SHP77 (cell line): ENCODE data around the gene EYA2.

Experiments
- DNase-seq, 2 experiments: peaks; one replicate each; lab custom pipeline; 2025; lab: John Stamatoyannopoulos, UW

EYA2 gene

GRCh38 chr20:47007826-47008655 is 113.4 kb downstream of the EYA2 start:
- no peak for DNase-seq

GRCh38 chr20:47008842-47009518 is 114.3 kb downstream of the EYA2 start:
- peak; percentile 86 to 89 for DNase-seq

GRCh38 chr20:47009784-47010183 is 115.1 kb downstream of the EYA2 start:
- no peak for DNase-seq

DNA sequence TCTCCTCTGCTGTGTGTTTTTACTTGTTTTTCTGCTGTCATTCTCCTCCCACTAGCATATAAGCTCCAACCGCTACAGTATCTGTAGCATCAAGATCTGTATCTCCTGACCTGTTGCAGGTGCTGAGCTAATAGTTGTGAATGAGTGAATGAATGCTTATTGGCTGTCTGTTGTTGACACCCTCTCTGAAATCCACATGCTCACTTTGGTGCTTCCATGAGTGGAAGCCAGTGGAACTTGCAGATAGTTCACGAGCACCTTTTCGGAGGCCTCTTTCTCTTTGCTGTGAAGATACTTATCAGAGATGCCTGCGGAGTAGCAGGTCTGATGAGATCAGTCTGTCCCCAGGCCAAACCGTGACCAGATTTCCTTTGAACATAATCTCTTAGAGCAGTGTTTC is 117.3 kb downstream of the EYA2 start:
- DNase-seq: no peak

GRCh38 chr20:47013606-47014005 is 119.0 kb downstream of the EYA2 start:
- no peak for DNase-seq

DNA sequence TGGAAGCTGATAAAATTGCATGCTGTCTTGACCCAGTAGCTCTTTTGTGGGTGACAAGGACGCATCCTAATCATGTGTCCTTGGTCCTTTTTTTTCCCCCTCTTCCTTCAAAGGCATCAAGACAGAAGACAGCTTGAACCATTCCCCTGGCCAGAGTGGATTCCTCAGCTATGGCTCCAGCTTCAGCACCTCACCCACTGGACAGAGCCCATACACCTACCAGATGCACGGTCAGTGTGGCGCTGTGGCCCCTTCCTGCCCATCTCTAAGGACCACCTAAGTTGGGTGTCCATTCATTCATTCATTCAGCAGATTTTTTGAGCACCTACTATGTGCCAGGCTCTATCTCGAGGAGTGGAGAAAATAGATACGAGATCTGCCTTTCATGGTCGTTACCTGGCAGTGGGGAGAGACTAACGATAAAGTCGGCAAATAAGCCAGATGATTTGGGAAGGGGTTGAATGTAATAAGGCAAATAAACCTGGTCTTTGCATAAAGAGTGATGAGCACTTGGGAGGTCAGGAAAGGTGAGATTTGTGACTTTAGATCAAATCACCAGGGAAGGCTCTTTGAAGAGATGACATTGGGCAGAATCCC is 121.5 kb downstream of the EYA2 start:
- no peak for DNase-seq

- no peak for DNase-seq
These were observed 123.7 kb downstream of the EYA2 start for GRCh38 chr20:47018381-47018780.

- no peak for DNase-seq
These were observed 124.6 kb downstream of the EYA2 start for GRCh38 chr20:47019121-47019824.

GRCh38 chr20:47020231-47020630 is 125.6 kb downstream of the EYA2 start:
- no peak for DNase-seq

GRCh38 chr20:47021850-47022249 is 127.2 kb downstream of the EYA2 start:
- DNase-seq: no peak

DNA sequence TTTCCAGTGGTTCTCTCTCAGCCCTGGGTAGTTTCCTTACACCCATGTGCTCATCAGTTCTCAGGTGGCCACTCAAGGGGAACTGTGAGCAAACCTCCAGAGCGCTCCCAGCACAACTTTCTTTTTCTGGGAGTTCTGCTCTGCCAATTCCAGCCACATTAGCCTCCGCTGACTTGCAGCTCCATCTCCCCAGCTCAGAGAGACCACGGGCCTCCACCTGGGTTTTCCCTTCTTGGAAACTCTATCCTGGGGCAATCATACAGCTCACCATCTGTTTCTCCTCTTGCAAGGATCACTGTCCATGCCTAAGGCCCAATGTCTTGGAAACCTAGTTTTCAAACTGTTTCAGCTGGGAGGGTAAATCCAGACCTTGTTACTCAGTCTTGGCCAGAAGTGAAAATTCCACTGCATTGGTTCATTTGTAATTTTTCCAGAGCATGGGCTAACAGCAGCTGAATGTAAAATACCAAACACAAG is 129.9 kb downstream of the EYA2 start:
- DNase-seq: no peak

GRCh38 chr20:47027042-47027441 is 132.4 kb downstream of the EYA2 start:
- DNase-seq: no peak

DNA sequence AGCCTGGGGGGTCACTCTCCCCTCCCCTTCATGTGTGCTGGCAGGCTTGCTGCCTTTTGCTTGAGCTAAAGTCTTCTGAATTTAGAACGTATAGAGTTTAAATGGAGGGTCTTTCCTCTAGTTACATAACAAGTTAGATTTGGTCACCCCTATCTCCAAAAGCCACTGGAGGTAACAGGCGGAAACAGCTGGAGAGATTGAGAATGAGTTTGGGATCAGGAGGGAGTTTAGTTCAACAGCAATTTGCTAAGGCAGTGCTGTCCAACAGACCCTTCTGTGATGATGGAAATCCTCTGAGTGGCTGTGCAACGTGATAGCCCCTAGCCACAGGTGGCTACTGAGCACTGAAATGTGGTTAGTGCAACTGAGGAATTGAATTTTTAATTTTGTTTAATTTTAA is 132.8 kb downstream of the EYA2 start:
- DNase-seq: no peak

- DNase-seq: no peak
These were observed 133.8 kb downstream of the EYA2 start for GRCh38 chr20:47028487-47028886.

DNA sequence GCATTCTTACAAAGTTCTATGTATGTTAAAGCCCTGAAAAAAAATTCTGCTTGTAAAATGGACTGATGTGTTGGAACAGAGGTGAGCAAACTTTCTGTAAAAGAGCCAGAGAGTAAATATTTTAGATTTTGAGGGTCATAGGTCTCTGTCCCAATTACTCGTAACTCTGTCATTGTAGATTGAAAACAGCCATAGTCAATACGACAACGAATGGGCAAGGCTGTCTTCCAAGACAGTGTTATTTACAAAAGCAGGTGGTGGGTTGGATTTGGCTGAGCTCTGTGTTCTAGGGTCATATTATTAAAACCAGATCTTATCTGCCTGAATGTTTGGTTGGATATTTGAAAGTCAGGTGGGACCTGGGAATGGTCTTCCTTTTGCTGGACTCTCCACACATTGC is 135.2 kb downstream of the EYA2 start:
- DNase-seq: no peak

DNA sequence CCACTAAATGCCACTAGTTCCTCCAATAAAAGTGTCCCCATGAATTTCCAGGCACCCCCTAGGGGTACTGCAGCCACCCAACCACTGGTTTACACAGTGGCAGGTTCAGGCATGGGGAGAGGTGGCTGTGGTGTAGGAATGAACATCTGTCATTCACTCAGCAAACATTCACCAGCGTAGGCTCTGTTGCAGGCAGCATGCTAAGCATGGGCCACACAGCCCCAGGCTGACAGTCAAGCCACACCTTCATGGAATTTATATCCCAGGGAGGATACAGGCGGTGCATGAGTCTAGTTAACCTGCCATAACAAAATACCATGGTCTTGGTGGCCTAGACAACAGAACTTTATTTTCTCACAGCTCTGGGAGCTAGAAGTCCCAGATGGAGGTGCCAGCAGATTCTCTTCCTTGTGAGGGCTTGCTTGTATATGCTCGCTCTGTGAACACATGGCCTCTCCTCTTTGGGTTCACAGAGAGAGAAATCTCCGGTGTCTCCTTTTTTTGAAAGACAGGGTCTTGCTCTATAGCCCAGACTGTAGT is 135.7 kb downstream of the EYA2 start:
- DNase-seq: no peak

- DNase-seq: no peak
These were observed 136.4 kb downstream of the EYA2 start for GRCh38 chr20:47031004-47031403.

DNA sequence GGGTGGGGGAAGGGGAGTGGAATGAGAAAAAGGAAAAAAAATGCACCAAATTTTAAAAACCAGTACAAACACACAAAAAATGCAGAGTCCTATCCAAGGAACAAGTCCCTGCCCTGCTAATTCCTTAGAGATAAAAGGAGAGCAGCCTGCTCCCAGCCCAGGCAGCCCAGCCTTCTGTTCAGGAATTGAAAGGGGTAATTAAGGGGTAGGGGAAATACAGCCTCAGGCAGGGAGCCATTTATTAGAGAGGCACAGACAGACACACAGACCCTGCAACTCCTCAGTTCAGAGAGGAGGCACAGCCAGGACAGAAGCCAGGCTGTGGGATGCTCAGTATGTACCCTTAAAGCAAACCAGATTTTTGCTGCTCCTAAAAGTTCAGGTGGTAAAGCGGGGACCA is 137.2 kb downstream of the EYA2 start:
- DNase-seq: no peak

- no peak for DNase-seq
These were observed 138.4 kb downstream of the EYA2 start for GRCh38 chr20:47032933-47033578.

- DNase-seq: no peak
These were observed 139.0 kb downstream of the EYA2 start for GRCh38 chr20:47033665-47034064.

- DNase-seq: no peak
These were observed 140.5 kb downstream of the EYA2 start for GRCh38 chr20:47035026-47035590.
